Right ventricle myocardium superior (tissue), 1 donor: ENCODE measurements around the gene BMPR1A. TPM values are rescaled to one million over a fixed set of nuclear protein-coding genes. Genes with fewer than 3 reads are reported as not detected.
A peak's percentile ranks its signal among the peaks of the same experiment; 100 is the strongest.
"Not testable (repeated sequence)": the region's sequence is repeated elsewhere in the genome, so short reads cannot be mapped to it uniquely, and the experiment has no call there.

ENCODE experiments used
- ATAC-seq: fragments of 200-7000 bp; cut with Tn5 transposase; one replicate; pipeline ENCODE4 v1.9.1; 2020; ENCODE audit warnings: mild to moderate bottlenecking; ENCODE audit not compliant: poor library complexity
- DNase-seq: peaks from one replicate; pipeline ENCODE4 v3.0.0-alpha.2; 2020
- intact Hi-C: fragments of 100-400 bp; cut with DNase I; formaldehyde crosslinking; loops from one replicate; pipeline ENCODE4 v1.11.2; 2022
- total RNA-seq: library from RNA; stranded (reverse); fragmentation: NEBNext Ultra II Directional; extraction: Animal tissue kit (Norgen Biotek cat#: 25700); gene quantifications from one replicate; pipeline ENCODE4 v1.2.1, GENCODE V29; 2021
- donor health status: DM: no; HTN: yes; CAD: no; lungs with severe emphysema.

BMPR1A gene
- total RNA-seq, 1 donor from 2014 or later: 50.2 TPM

- intact Hi-C loops: no loop called here
- DNase-seq (no peak), ATAC-seq (no peak)
Observed at GRCh38 chr10:86726677-86726999, 29.8 kb upstream of the BMPR1A start.

GRCh38 chr10:86727470-86727869 is 28.9 kb upstream of the BMPR1A start:
- intact Hi-C loops: no loop called here
- DNase-seq (no peak), ATAC-seq (no peak)

- DNase-seq: no peak
- intact Hi-C loops: no loop called here
- no peak for ATAC-seq
Observed at GRCh38 chr10:86728056-86728455, 28.4 kb upstream of the BMPR1A start.

GRCh38 chr10:86729677-86730076 is 26.7 kb upstream of the BMPR1A start:
- ATAC-seq: no peak
- intact Hi-C loops: no loop called here
- DNase-seq: no peak

- DNase-seq (peak; percentile 78), ATAC-seq (peak; percentile 57)
- intact Hi-C loops: no loop called here
Observed at GRCh38 chr10:86730227-86730626, 26.2 kb upstream of the BMPR1A start.

- peak; percentile 2 for ATAC-seq
- intact Hi-C loops: no loop called here
- DNase-seq: no peak
Observed at GRCh38 chr10:86732771-86733170, 23.6 kb upstream of the BMPR1A start.

- DNase-seq (no peak), ATAC-seq (peak; percentile 64)
- intact Hi-C loops: no loop called here
Observed at GRCh38 chr10:86733260-86733671, 23.2 kb upstream of the BMPR1A start.

- DNase-seq (no peak), ATAC-seq (no peak)
- intact Hi-C loops: no loop called here
Observed at GRCh38 chr10:86734207-86734988, 22.0 kb upstream of the BMPR1A start.

GRCh38 chr10:86735278-86735677 is 21.1 kb upstream of the BMPR1A start:
- ATAC-seq, intact Hi-C loops, DNase-seq: not testable (repeated sequence)

GRCh38 chr10:86742230-86742629 is 14.2 kb upstream of the BMPR1A start:
- DNase-seq (no peak), ATAC-seq (peak; percentile 12)
- intact Hi-C loops: no loop called here

GRCh38 chr10:86744067-86744725 is 12.2 kb upstream of the BMPR1A start:
- intact Hi-C loops: no loop called here
- DNase-seq (no peak), ATAC-seq (no peak)

GRCh38 chr10:86747796-86748581 is 8.4 kb upstream of the BMPR1A start:
- intact Hi-C loops: no loop called here
- DNase-seq (no peak), ATAC-seq (no peak)

- ATAC-seq (no peak), DNase-seq (no peak)
- intact Hi-C loops: no loop called here
Observed at GRCh38 chr10:86749854-86750253, 6.6 kb upstream of the BMPR1A start.

- ATAC-seq (no peak), DNase-seq (no peak)
- intact Hi-C loops: no loop called here
Observed at GRCh38 chr10:86751477-86751876, 4.9 kb upstream of the BMPR1A start.

GRCh38 chr10:86752311-86752710 is 4.1 kb upstream of the BMPR1A start:
- ATAC-seq: no peak
- no peak for DNase-seq
- intact Hi-C loops: no loop called here

GRCh38 chr10:86753051-86753450 is 3.4 kb upstream of the BMPR1A start:
- DNase-seq (no peak), ATAC-seq (no peak)
- intact Hi-C loops: no loop called here

GRCh38 chr10:86753638-86754434 is 2.6 kb upstream of the BMPR1A start:
- ATAC-seq: peak; percentile 21
- intact Hi-C loops: no loop called here
- no peak for DNase-seq

- intact Hi-C loops: no loop called here
- ATAC-seq (no peak), DNase-seq (no peak)
Observed at GRCh38 chr10:86755454-86755739, 1.0 kb upstream of the BMPR1A start.
